ENCODE results near the gene ACKR3. TPM values are rescaled to one million over a fixed set of nuclear protein-coding genes. Genes with fewer than 3 reads are reported as not detected.

ACKR3 gene
- total RNA-seq, 1 donor from 2014 or later = 0.65 TPM

DNA sequence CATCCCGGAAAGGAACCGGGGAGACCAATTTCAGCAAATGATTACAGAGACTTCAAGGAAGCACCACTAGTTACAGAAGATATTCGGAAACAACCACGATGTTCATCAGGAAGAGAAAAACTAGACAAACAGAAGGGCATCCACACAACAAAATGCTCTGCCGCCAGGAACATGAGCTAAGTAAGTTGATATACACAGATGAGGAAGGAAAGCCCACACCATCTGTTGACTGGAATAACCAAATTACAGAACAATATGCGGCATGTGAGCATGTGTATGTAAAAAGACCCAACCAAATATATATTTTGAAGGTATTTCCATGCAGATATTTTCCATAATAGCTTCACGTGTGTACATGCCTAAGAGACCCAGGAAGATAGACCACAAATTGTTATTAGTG, 47.0 kb downstream of the ACKR3 start:
- Mint-ChIP-seq H3K9me3 (no peaks in the 10 kb centered on the region), H3K4me1 (ENCODE audit: low read depth) (peaks cover 7% of the 10 kb centered on the region), H3K27ac (no peak overlapping the region), H3K36me3 (ENCODE audit: low read depth) (no peaks in the 10 kb centered on the region), H3K27me3 (ENCODE audit: insufficient read depth) (peaks cover 9% of the 10 kb centered on the region), H3K4me3 (no peak overlapping the region)
- no peak for DNase-seq (ENCODE audit: low spot score)
- intact Hi-C loops (cut with micrococcal nuclease) = no loop called here

GRCh38 chr2:236617221-236617737, 47.7 kb downstream of the ACKR3 start:
- no peaks in the 10 kb centered on the region for H3K36me3 Mint-ChIP-seq (ENCODE audit: low read depth)
- no peak overlapping the region for H3K4me3 Mint-ChIP-seq
- no peak for DNase-seq (ENCODE audit: low spot score)
- H3K27me3 Mint-ChIP-seq (ENCODE audit: insufficient read depth) = peaks cover 13% of the 10 kb centered on the region
- intact Hi-C loops (cut with micrococcal nuclease) = no loop called here
- peaks cover 7% of the 10 kb centered on the region for H3K4me1 Mint-ChIP-seq (ENCODE audit: low read depth)
- H3K27ac Mint-ChIP-seq = no peak overlapping the region
- no peaks in the 10 kb centered on the region for H3K9me3 Mint-ChIP-seq

DNA sequence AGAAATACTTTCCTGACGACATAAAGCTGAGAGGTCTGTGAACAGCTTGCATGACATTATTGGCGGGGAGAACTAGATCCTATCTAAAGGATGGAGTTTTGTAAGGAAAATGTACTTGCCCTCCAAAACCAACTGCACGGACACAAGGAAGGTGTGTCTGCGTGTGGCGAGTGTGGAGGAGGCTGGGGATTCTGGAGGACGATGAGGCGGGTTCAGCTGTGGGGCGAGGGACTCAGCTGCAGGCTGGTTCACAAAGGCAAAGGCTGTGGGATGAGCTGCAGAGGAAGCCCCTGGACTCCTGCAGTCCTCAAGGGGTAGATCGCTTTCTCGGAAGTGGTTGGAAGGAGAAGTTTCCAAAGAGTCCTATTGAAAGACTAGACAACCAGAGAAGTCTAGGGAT, 48.2 kb downstream of the ACKR3 start:
- H3K9me3 Mint-ChIP-seq = no peaks in the 10 kb centered on the region
- H3K36me3 Mint-ChIP-seq (ENCODE audit: low read depth) = no peaks in the 10 kb centered on the region
- H3K4me3 Mint-ChIP-seq = no peak overlapping the region
- no peak overlapping the region for H3K27ac Mint-ChIP-seq
- intact Hi-C loops (cut with micrococcal nuclease) = no loop called here
- peaks cover 7% of the 10 kb centered on the region for H3K4me1 Mint-ChIP-seq (ENCODE audit: low read depth)
- no peak for DNase-seq (ENCODE audit: low spot score)
- H3K27me3 Mint-ChIP-seq (ENCODE audit: insufficient read depth) = peaks cover 13% of the 10 kb centered on the region

- peaks cover 13% of the 10 kb centered on the region for H3K27me3 Mint-ChIP-seq (ENCODE audit: insufficient read depth)
- H3K36me3 Mint-ChIP-seq (ENCODE audit: low read depth) = no peaks in the 10 kb centered on the region
- no peak overlapping the region for H3K4me3 Mint-ChIP-seq
- DNase-seq (ENCODE audit: low spot score) = no peak
- intact Hi-C loops (cut with micrococcal nuclease) = no loop called here
- peaks cover 7% of the 10 kb centered on the region for H3K4me1 Mint-ChIP-seq (ENCODE audit: low read depth)
- H3K9me3 Mint-ChIP-seq = no peaks in the 10 kb centered on the region
- no peak overlapping the region for H3K27ac Mint-ChIP-seq
Observed at GRCh38 chr2:236618370-236618769, 48.7 kb downstream of the ACKR3 start.

- DNase-seq (ENCODE audit: low spot score) = no peak
- H3K9me3 Mint-ChIP-seq = no peaks in the 10 kb centered on the region
- H3K4me1 Mint-ChIP-seq (ENCODE audit: low read depth) = peaks cover 7% of the 10 kb centered on the region
- H3K36me3 Mint-ChIP-seq (ENCODE audit: low read depth) = no peaks in the 10 kb centered on the region
- intact Hi-C loops (cut with micrococcal nuclease) = no loop called here
- no peak overlapping the region for H3K27ac Mint-ChIP-seq
- H3K27me3 Mint-ChIP-seq (ENCODE audit: insufficient read depth) = peaks cover 13% of the 10 kb centered on the region
- H3K4me3 Mint-ChIP-seq = no peak overlapping the region
Observed at GRCh38 chr2:236619910-236620612, 50.4 kb downstream of the ACKR3 start.

GRCh38 chr2:236621786-236622185, 52.2 kb downstream of the ACKR3 start:
- no peak overlapping the region for H3K27ac Mint-ChIP-seq
- intact Hi-C loops (cut with micrococcal nuclease) = no loop called here
- H3K36me3 Mint-ChIP-seq (ENCODE audit: low read depth) = no peaks in the 10 kb centered on the region
- peaks cover 13% of the 10 kb centered on the region for H3K27me3 Mint-ChIP-seq (ENCODE audit: insufficient read depth)
- no peaks in the 10 kb centered on the region for H3K9me3 Mint-ChIP-seq
- H3K4me1 Mint-ChIP-seq (ENCODE audit: low read depth) = peaks cover 7% of the 10 kb centered on the region
- no peak for DNase-seq (ENCODE audit: low spot score)
- H3K4me3 Mint-ChIP-seq = no peak overlapping the region

DNA sequence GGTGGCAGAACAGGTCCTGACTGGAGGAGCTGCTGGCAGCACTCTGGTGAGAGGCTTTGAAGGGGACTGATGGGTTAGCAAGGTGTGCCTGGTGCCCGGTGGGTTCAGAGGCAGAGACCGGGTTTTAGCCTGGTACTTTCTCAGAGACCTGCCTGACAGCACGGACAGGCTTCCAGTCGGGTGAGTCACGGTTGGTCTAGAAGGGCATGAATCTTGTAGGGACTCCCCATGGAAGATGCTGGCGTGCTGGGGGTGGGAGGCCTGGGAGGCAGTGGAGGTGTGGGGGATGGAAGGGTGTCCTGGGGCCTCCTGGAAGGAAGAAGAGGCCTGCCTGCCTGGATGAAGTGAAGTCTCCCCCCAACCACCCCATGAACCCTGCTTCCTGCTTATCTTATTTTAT, 52.6 kb downstream of the ACKR3 start:
- intact Hi-C loops (cut with micrococcal nuclease) = no loop called here
- Mint-ChIP-seq H3K9me3 (no peaks in the 10 kb centered on the region), H3K4me3 (no peak overlapping the region), H3K4me1 (ENCODE audit: low read depth) (peaks cover 7% of the 10 kb centered on the region), H3K36me3 (ENCODE audit: low read depth) (no peaks in the 10 kb centered on the region), H3K27me3 (ENCODE audit: insufficient read depth) (peaks cover 13% of the 10 kb centered on the region), H3K27ac (no peak overlapping the region)
- DNase-seq (ENCODE audit: low spot score) = no peak

DNA sequence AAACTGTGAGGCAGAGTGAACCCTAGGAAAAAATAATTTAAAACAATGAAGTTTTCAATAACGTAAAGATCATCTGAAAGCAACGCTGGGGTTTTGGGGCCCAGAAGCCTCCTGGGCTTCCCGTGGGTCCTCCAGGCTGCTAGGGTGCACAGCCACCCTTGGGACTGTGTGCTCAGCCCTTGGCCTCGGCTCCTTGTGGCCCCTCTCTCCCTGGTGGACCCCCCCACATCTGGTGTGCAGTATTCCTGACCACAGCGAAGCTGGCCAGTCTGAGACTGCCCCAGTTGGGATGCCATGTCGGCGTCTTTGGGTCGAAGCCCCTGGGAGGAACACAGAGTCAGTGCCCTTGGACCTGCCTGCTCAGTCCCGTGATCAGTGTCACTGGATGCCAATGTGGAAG, 53.0 kb downstream of the ACKR3 start:
- no peaks in the 10 kb centered on the region for H3K36me3 Mint-ChIP-seq (ENCODE audit: low read depth)
- peaks cover 7% of the 10 kb centered on the region for H3K4me1 Mint-ChIP-seq (ENCODE audit: low read depth)
- H3K9me3 Mint-ChIP-seq = no peaks in the 10 kb centered on the region
- H3K4me3 Mint-ChIP-seq = no peak overlapping the region
- intact Hi-C loops (cut with micrococcal nuclease) = no loop called here
- DNase-seq (ENCODE audit: low spot score) = no peak
- no peak overlapping the region for H3K27ac Mint-ChIP-seq
- H3K27me3 Mint-ChIP-seq (ENCODE audit: insufficient read depth) = peaks cover 12% of the 10 kb centered on the region

- DNase-seq (ENCODE audit: low spot score) = no peak
- Mint-ChIP-seq H3K27me3 (ENCODE audit: insufficient read depth) (peaks cover 11% of the 10 kb centered on the region), H3K4me3 (no peak overlapping the region), H3K9me3 (no peaks in the 10 kb centered on the region), H3K36me3 (ENCODE audit: low read depth) (no peaks in the 10 kb centered on the region), H3K4me1 (ENCODE audit: low read depth) (peaks cover 7% of the 10 kb centered on the region), H3K27ac (no peak overlapping the region)
- intact Hi-C loops (cut with micrococcal nuclease) = no loop called here
Observed at GRCh38 chr2:236623816-236624215, 54.2 kb downstream of the ACKR3 start.

GRCh38 chr2:236625156-236625690, 55.6 kb downstream of the ACKR3 start:
- Mint-ChIP-seq H3K9me3 (no peaks in the 10 kb centered on the region), H3K36me3 (ENCODE audit: low read depth) (no peaks in the 10 kb centered on the region), H3K4me1 (ENCODE audit: low read depth) (peaks cover 1% of the 10 kb centered on the region), H3K27ac (no peak overlapping the region), H3K27me3 (ENCODE audit: insufficient read depth) (peaks cover 8% of the 10 kb centered on the region), H3K4me3 (no peak overlapping the region)
- DNase-seq (ENCODE audit: low spot score) = no peak
- intact Hi-C loops (cut with micrococcal nuclease) = no loop called here

- intact Hi-C loops (cut with micrococcal nuclease) = no loop called here
- no peak overlapping the region for H3K27ac Mint-ChIP-seq
- H3K36me3 Mint-ChIP-seq (ENCODE audit: low read depth) = no peaks in the 10 kb centered on the region
- H3K4me1 Mint-ChIP-seq (ENCODE audit: low read depth) = no peaks in the 10 kb centered on the region
- H3K9me3 Mint-ChIP-seq = no peaks in the 10 kb centered on the region
- no peak for DNase-seq (ENCODE audit: low spot score)
- no peak overlapping the region for H3K4me3 Mint-ChIP-seq
- peaks cover 4% of the 10 kb centered on the region for H3K27me3 Mint-ChIP-seq (ENCODE audit: insufficient read depth)
Observed at GRCh38 chr2:236626391-236627150, 56.9 kb downstream of the ACKR3 start.

GRCh38 chr2:236627193-236627592, 57.6 kb downstream of the ACKR3 start:
- Mint-ChIP-seq H3K27ac (no peak overlapping the region), H3K36me3 (ENCODE audit: low read depth) (no peaks in the 10 kb centered on the region), H3K27me3 (ENCODE audit: insufficient read depth) (peaks cover 2% of the 10 kb centered on the region), H3K4me3 (no peak overlapping the region), H3K9me3 (no peaks in the 10 kb centered on the region), H3K4me1 (ENCODE audit: low read depth) (no peaks in the 10 kb centered on the region)
- no peak for DNase-seq (ENCODE audit: low spot score)
- intact Hi-C loops (cut with micrococcal nuclease) = no loop called here

DNA sequence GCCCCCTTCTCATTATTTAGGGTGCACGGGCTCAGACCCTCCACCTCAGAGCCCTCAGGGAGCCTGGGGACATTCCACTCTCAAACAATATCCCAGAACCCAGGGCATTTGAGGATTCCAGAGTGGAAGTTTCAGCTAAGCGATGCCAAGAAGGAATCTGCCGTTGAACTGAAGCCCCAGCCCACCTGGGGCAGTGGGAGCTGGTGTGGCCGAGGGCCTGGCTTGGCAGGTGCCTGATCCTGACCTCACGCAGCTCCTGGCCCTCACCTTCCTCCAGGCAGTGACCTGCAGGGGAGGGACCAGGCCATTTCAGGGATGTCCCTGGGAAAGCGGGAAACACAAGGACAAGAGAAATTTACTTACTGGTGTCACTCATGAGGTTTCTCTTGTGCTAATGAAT, 58.2 kb downstream of the ACKR3 start:
- intact Hi-C loops (cut with micrococcal nuclease) = no loop called here
- H3K4me3 Mint-ChIP-seq = no peak overlapping the region
- no peaks in the 10 kb centered on the region for H3K4me1 Mint-ChIP-seq (ENCODE audit: low read depth)
- no peaks in the 10 kb centered on the region for H3K9me3 Mint-ChIP-seq
- H3K27me3 Mint-ChIP-seq (ENCODE audit: insufficient read depth) = peaks cover 3% of the 10 kb centered on the region
- no peak overlapping the region for H3K27ac Mint-ChIP-seq
- no peak for DNase-seq (ENCODE audit: low spot score)
- no peaks in the 10 kb centered on the region for H3K36me3 Mint-ChIP-seq (ENCODE audit: low read depth)
